GM21723 (cell line): ENCODE measurements around the gene TOP2A.
A peak's percentile ranks its signal among the peaks of the same experiment; 100 is the strongest.
"Not testable (repeated sequence)": the region's sequence is repeated elsewhere in the genome, so short reads cannot be mapped to it uniquely, and the experiment has no call there.

Experiments
- ATAC-seq: cut with Tn5 transposase; IDR thresholded peaks from one replicate; pipeline ENCODE4 v1.9.1; 2021; ENCODE audit warnings: mild to moderate bottlenecking, moderate library complexity; ENCODE audit not compliant: unreplicated experiment

The TOP2A gene

DNA sequence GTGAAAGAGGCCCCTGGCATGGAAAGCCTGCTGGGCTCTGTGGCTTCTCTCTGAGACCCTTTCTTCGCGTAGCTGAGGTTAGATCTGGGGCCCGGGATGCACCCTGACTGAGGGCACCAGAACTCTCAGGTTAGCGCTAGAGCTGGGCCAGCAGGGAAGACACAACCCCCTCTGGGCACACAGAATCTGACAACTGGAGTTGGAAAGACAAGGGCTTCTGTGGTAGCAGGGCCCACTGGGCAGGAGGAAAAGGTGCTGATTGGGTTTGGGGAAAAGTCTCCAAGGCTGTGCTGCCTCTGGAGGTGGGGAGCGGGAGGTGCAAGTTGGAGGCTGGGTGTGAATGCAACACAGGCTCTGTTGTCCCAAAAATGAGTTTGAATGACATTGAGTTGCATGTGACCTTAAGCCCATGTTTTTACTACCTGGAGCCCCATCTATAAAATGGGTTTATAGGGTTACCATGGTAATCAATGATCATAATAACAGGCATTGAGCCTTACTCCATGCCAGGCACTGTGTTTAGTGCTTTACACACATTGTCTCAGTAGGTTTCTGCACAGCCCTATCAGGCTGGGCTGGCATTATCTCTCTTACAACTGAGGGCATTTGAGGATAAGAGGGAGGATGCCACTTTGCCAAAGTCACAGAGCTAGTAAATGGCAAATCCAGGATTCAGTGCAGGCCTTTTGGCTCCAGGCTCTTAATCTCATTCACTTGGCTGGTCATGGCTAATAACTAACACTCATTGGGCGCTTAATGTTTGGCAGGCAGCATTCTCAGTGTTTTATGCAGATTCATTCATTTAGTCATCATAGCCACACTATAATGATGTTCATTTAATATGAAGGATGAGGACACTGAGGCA lies 16.1 kb upstream of the TOP2A start:
- no peak for ATAC-seq

GRCh38 chr17:40432864-40433528 lies 15.3 kb upstream of the TOP2A start:
- ATAC-seq, result no peak

GRCh38 chr17:40431231-40431602 lies 13.5 kb upstream of the TOP2A start:
- ATAC-seq, result no peak

DNA sequence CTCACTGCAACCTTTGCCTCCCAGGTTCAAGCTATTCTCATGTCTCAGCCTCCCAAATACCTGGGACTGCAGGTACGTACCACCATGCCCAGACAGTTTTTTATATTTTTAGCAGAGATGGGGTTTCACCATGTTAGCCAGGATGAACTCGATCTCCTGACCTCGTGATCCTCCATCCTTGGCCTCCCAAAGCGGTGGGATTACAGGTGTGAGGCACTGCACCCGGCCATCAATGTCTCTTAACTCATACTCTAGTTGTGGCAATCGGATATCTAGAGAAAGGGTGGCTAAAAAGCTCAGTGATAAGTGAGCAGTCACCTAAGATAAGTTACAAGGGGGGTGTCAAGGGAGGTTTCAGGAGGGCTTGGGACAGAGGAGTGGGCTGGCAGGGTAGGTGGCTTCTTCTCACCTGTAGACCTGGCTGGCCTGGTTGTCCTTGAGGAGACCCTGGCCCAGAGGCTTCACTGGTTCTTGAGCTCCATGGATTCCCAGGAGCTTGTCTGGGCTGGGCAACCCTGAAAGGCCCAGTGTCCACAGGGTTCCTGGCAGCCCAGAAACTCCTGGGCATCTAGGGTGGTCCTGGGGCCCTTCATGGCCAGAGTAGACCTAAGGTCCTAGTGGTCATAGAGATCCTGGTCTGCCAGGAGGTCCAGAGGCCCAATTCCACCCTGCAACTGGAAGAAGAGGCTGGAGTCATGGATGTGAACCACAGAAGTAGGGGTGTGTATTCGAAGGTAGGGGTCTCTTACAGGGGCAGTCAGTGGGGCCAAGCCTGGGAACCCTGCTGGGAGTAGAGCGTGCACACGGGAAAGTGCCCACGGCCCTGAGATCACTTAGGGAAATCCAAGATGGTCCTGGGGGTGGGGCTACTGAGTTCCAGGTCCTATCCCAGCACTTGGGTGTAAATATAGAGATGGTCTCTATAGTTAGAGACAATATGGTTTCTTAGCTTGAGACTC lies 12.9 kb upstream of the TOP2A start:
- no peak for ATAC-seq

- no peak for ATAC-seq
Observed at GRCh38 chr17:40427002-40427491, 9.4 kb upstream of the TOP2A start.

DNA sequence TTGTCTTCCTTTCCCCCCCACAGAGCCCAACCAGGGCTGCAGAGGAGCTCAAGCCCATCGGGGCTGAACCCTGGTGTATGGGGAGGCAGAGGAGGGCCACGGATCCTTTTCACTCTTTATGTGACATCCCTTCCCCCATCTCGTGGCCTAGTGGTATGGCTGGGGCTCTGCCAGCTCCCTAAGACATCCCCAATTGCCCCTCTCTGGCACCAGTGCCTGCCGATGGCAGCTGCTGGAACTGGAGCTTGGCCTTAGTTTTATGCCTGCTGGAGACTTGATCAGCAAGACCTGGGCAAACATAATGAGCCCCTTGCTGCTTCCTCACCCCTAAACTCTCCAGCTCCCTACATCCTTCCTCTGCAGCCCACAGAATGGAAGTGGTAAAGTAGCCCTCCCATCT lies 8.0 kb upstream of the TOP2A start:
- no peak for ATAC-seq

GRCh38 chr17:40422990-40423633 lies 5.4 kb upstream of the TOP2A start:
- no peak for ATAC-seq

DNA sequence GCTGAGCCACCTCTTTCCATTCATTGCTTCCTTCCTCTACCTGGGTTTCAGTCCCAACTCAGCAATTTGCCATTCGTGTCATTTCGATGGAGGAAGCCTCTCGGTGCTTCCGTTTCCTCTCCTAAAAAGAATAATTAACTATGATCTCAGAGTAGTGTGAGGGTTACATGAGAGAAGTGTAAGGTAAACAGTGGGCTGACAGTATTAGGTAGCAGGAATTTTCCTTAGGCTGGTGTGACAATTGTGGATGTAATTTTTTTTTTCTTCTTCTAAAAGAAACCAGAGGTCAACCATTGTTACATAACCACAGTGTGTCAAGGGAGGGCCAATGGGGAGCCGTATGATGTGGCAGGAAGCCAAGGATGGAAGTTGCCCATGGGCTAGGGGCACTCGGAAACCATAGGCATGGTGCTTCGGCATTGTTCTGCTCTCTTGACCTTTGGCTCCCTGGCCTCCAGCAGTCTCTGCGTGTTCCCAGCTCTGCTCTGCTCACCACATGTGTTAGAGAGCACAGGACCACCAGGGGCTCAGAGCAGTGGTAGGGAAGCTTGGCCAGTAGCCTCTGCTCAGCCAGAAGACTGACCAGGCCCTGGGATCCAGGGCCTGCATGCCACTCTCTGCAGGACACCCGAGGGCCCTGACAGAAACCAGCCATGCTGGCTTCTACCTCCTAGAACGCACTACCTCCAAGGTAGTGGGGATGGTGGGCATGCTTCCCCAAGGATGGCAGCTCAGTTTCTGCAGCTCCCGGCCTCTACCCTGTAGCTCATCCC lies 2.0 kb upstream of the TOP2A start:
- no peak for ATAC-seq

GRCh38 chr17:40418428-40418706 lies 671 bp upstream of the TOP2A start:
- ATAC-seq, result no peak

DNA sequence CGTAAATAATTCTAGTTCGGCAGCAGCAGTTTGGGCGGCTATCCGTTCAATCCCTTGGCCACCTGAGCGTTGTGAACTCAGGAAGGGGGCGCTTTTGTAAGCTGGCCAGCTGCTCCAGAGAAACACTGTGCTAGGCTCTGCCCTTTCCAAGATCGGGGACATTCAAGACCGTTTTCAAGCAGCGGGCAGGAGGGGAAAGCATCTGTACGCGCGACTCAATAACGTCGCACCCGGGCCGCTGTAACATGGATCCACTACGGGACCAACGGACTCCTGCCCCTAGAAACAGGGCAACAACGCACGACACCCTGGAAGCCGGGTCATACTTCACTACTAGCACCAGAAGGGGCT lies 463 bp downstream of the TOP2A start:
- peak; percentile 23 for ATAC-seq

- no peak for ATAC-seq
Observed at GRCh38 chr17:40416671-40417070, 1.0 kb downstream of the TOP2A start.

- ATAC-seq, result no peak
Observed at GRCh38 chr17:40415390-40415789, 2.3 kb downstream of the TOP2A start.

GRCh38 chr17:40414312-40414711 lies 3.4 kb downstream of the TOP2A start:
- ATAC-seq, result not testable (repeated sequence)

- no peak for ATAC-seq
Observed at GRCh38 chr17:40412880-40413279, 4.8 kb downstream of the TOP2A start.

DNA sequence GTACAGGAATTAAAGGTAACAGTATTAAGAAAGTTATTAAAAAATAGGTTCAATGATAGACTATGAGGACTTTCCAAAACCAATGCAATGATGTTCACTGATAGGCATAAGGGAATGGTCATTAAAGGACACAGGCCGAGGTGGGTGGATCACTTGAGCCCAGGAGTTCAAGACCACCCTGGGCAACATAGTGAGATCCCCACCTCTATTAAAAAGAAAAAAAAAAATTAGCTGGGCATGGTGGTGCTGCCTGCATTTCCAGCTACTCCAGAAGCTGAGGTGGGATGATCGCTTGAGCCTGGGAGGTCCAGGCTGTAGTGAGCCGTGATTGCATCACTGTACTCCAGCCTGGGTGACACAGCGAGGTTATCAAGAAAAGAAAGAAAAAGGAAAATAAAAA lies 5.9 kb downstream of the TOP2A start:
- no peak for ATAC-seq

GRCh38 chr17:40410082-40410481 lies 7.6 kb downstream of the TOP2A start:
- no peak for ATAC-seq

DNA sequence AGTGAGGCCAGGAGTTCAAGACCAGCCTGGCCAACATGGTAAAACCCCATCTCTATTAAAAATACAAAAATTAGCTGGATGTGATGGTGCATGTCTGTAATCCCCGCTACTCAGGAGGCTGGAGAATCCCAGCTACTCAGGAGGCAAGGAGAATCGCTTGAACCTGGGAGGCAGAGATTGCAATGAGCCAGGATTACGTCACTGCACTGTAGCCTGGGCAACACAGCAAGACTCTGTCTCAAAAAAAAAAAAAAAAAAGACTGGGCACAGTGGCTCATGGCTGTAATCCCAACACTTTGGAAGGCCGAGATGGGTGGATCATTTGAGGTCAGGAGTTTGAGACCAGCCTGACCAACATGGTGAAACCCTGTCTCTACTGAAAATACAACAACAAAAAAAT lies 8.2 kb downstream of the TOP2A start:
- ATAC-seq, result not testable (repeated sequence)

DNA sequence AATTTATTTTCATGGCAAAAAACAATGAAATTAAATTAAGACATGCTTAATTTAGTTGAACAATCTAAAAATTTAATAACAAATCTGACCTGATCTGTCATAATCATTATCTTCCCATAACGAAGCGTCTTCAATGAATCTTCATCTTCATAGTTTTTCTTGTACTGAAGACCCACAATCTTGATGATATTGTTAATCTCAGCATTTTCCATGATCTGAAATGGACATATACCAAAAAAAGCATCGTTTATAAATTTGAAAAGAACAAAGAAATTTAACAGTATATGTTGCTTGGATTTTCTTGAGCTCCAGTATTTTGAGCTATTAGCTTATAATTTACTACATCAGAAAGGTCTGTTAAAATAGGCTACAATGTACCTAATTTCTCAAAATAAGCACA lies 10.2 kb downstream of the TOP2A start:
- no peak for ATAC-seq

DNA sequence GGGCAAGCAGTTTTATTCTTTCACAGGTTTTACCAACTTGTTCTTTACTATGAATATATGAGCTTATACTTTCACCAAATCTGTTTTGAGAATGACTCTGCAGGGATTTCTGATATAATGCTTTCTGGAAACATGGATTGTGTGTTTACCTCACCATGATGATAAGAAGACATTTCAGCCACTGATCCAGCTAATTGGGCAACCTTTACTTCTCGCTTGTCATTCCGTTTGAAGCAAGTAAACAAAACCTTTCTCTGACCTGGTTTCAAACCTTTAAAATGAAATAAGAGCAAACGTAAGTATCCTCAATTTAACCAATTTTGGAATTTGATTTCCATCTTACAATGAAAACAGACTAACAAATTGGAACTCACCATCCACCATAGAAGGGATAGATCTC lies 13.7 kb downstream of the TOP2A start:
- ATAC-seq, result no peak

- no peak for ATAC-seq
Observed at GRCh38 chr17:40402668-40403067, 15.0 kb downstream of the TOP2A start.
